ENCODE results near the gene BGN.

The BGN gene

GRCh38 chrX:153504445-153505016 lies 9.8 kb downstream of the BGN start:
- ChIA-PET POLR2A (no interaction called here), CTCF (interaction anchor here (3.1 to 4.3 kb wide), 2 partner anchors 34 to 562 kb away, joined by 21 to 43 read pairs; partner anchors contain the start of gene HAUS7)
- no peak for TF ChIP-seq CTCF (IDR thresholded peaks at IDR 0.05; ENCODE audit: control extremely low read depth, extremely low read depth, low read depth, missing control alignments)
- no peak for DNase-seq (ENCODE audit: extremely low spot score)

- TF ChIP-seq CTCF (IDR thresholded peaks at IDR 0.05; ENCODE audit: control extremely low read depth, extremely low read depth, low read depth, missing control alignments): no peak
- ChIA-PET CTCF (interaction anchor here (2.9 to 4.3 kb wide), 3 partner anchors 14 to 563 kb away, joined by 9 to 43 read pairs (median 21); partner anchors contain the start of gene HAUS7), POLR2A (no interaction called here)
- DNase-seq (ENCODE audit: extremely low spot score): no peak
Measured at GRCh38 chrX:153505361-153505760, 10.6 kb downstream of the BGN start.

- CTCF ChIA-PET: interaction anchor here (0.7 to 4.3 kb wide), 19 partner anchors 8 to 602 kb away, joined by 3 to 43 read pairs (median 5); partner anchors contain the start of gene HAUS7
- TF ChIP-seq CTCF (IDR thresholded peaks at IDR 0.05; ENCODE audit: control extremely low read depth, extremely low read depth, low read depth, missing control alignments): peak; percentile 70
- POLR2A ChIA-PET: no interaction called here
- DNase-seq (ENCODE audit: extremely low spot score): peak; percentile 89
Measured at GRCh38 chrX:153507484-153508178, 12.9 kb downstream of the BGN start.

GRCh38 chrX:153509592-153509991 lies 14.8 kb downstream of the BGN start:
- ChIA-PET POLR2A (no interaction called here), CTCF (interaction anchor here (1.4 kb wide), 1 partner anchor 477 kb away, joined by 5 read pairs; no protein-coding TSS in a partner anchor)
- TF ChIP-seq CTCF (IDR thresholded peaks at IDR 0.05; ENCODE audit: control extremely low read depth, extremely low read depth, low read depth, missing control alignments): no peak
- no peak for DNase-seq (ENCODE audit: extremely low spot score)

- CTCF ChIA-PET: interaction anchor here (1.1 to 1.2 kb wide), 2 partner anchors 40 to 552 kb away, joined by 3 to 4 read pairs; partner anchors contain the start of gene HAUS7
- POLR2A ChIA-PET: no interaction called here
- no peak for DNase-seq (ENCODE audit: extremely low spot score)
- no peak for TF ChIP-seq CTCF (IDR thresholded peaks at IDR 0.05; ENCODE audit: control extremely low read depth, extremely low read depth, low read depth, missing control alignments)
Measured at GRCh38 chrX:153510383-153510782, 15.6 kb downstream of the BGN start.

- ChIA-PET CTCF (no interaction called here), POLR2A (no interaction called here)
- no peak for DNase-seq (ENCODE audit: extremely low spot score)
- TF ChIP-seq CTCF (IDR thresholded peaks at IDR 0.05; ENCODE audit: control extremely low read depth, extremely low read depth, low read depth, missing control alignments): no peak
Measured at GRCh38 chrX:153511784-153512500, 17.2 kb downstream of the BGN start.

All from GM10248 (cell line).